Activated CD4-positive, alpha-beta T cell treated with anti-CD3 and anti-CD28 coated beads, Interleukin-2, amount 50 U/mL, for 48 hours (primary cell): ENCODE data around the gene CDH13.

ENCODE experiments used
- DNase-seq, 2 experiments: peaks; one replicate each; pipeline ENCODE4 v3.0.0-alpha.2; 2020

Gene CDH13

DNA sequence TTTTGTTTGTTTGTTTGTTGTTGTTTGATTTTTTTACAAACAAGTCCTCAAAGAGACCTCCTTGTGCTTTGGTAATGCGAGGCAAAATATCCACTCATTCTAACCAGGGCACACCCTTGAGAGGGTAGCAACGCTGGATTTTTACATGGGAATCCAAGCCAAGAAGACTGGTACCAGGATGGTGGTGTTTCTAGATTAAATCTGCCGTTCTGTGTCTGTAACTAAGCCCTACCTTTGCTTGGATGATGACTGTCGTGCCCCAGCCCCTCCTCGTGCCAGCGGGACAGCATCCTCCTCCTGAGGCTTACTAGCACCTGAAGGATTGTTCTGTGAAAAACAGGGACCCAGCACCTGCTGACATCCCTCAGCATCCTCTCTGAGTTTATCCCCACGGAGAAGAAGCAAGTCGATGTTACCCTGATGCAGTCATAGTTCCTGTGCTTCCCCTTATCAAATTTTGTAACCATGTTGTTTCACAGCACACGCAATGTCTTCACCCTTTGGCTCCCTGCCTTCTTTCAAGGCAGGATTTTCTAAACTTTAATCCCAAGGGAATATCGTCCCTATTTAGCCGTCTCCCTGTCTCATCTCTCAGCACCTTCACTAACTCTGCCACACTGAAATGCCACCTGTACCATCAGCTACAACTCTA is 1175.9 kb downstream of the CDH13 start:
- DNase-seq: no peak

DNA sequence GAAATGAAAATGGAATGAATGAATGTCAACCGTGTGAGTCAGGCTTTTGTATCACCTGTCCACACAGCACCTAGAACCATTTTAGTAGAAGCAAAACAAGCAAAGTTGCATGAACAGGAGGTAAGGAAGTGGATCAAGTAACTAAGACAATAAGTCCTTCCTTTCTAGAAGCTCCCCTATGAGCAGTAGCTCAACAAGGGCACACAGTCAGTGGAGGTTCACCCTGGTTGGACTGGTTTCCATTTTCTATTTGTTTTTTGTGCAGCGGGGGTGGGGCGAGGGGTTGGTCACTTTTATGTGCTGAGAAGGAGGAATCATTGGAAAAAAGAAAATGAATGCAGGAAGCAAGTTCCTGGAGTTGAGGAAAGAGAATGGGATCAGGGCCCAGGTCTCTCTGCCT is 1177.0 kb downstream of the CDH13 start:
- no peak for DNase-seq

DNA sequence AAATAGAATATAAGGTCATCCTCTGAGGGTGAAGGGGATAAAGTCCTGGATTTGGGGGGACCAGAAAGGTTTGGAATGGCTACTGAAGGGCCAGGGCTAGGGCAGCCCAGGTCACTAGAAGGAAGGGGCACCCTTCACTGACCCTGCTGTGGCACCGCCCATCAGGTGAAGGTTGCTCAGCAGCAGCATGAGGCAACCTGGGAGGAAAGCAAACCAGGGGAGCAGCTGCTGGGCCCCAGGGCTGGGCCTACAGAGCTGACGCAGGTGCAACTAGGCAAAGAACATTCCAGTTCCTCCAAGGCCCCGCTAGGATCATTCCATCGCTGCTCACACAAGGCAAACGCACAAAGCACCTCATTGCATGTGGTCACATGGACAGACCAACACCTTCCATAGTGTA is 1177.6 kb downstream of the CDH13 start:
- no peak for DNase-seq

DNA sequence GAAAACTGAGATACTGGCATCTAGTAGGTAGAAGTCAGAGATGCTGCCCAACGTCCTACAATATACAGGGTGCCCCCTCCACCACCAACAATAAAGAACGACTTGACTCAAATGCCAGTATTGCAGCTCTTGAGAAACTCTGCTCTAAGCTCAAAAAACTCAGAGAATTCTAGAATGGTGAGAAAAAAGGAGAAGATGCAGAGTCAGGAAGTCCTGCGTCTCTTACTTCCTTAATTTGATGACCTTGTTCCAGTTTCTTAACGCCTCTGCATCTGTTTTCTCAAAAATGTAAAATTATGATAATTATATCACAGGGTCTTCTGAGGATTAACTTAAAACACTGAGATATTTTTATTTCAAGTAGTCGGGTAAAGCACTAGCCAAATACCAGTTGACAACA is 1179.3 kb downstream of the CDH13 start:
- DNase-seq: no peak

DNA sequence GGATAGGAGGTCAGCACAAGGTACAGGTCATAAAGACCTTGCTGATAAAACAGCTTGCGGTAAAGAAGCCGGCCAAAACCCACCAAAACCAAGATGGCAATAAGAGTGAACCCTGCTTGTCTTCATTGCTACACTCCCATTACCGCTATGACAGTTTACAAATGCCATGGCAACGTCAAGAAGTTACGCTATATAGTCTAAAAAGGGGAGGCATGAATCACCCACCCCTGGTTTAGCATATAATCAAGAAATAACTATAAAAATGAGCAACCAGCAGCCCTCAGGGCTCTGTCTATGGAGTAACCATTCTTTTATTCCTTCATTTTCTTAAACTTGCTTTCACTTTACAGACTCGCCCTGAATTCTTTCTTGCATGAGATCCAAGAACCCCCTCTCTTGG is 1180.0 kb downstream of the CDH13 start:
- DNase-seq: no peak

DNA sequence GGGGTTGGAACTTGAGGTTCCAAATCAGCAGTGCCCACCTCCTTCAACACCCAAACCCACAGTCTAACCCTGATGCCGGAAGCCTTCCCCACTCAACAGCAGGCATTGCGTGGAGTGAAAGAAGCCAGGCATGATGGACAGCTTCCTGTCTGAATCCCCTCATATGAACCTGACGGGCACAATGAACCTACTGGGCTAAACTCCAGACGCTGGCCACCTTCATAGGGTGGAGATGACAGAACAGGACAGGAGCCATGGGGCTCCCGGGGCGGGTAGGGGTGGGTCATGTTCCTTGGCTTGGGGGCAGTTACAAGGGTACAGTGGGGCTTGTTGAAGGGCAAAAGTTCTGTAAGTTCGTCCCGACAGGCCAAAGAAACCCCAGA is 1180.5 kb downstream of the CDH13 start:
- DNase-seq: peak in 1 of 2 experiments; percentile 5

DNA sequence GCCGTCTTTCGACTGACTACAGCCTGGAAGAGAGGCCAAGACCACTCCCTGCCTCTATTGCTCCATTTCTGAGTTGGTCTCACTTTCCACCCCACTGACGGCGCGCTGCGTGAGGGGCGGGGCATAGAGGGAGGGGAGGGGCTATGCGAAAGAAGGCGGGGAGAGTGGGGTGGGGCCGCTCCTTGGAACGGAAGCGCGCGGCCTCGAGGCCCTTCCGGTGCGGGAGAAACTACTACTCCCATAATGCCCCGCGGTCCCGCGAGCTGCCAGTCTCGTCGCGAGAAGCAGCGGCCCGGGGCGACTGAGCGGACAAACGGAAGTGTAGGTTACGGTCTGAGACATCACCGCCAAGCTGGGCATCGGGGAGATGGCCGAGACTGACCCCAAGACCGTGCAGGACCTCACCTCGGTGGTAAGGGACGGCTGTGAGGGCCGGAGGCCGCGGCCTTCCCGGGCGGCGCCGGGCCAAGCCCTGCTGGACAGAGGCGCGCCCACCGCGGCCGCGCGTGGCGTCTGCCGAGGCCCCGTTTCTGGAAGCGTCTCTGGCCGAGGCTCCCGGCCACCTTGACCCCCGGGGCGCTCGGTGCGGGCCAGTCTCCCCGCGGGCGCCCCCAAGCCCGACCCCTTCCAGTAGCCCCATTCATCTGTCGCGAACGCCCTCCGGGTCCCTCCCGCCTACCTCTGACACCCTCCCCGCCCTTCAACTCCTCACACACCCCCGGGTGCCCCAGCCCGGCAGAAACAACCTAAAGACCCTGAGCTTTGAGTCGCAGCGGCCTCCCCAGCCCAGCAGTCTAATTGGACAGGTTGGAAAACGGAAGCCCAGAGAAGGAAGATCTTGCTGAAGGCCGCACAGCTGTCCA is 1181.2 kb downstream of the CDH13 start, which contains the start of gene HSBP1:
TSS of gene HSBP1 (plus strand) at position 269 of the 863 bp plus-strand sequence. CDS start at position 368, 99 bp downstream.
- peak; percentile 93 to 95 for DNase-seq

DNA sequence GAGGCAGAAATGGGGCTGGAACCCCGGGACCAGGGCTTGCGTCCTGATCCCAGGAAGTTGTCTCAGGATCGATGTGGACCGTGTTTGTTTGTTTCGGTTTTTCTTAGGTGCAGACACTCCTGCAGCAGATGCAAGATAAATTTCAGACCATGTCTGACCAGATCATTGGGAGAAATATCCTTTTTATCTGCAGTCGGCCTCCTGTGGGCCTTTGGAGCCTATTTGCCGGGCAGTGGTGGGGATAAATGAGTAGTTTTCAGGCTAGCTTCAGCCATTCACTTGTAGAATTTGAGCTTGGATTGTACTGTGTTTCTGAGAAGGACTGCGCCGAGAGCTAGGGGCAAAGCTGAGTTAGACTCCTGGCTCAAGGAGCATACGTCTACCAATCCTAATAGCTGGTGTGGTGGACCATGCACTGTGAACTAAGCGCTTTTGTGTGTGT is 1181.8 kb downstream of the CDH13 start:
- no peak for DNase-seq

DNA sequence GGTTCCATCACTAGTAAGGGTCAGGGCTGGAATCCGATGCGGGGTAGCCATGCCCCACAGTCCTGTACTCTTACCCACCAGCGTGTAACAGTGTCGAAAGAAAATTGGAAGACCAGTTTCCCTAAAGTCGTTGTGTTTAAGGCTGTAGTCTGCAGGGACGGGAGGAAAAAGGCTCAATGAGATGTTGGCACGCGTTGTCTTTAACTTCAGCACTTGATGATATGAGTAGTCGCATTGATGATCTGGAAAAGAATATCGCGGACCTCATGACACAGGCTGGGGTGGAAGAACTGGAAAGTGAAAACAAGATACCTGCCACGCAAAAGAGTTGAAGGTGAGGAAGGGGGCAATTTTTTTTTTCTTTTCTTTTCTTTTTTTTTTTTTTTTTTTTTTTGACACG is 1182.3 kb downstream of the CDH13 start:
- DNase-seq: no peak

DNA sequence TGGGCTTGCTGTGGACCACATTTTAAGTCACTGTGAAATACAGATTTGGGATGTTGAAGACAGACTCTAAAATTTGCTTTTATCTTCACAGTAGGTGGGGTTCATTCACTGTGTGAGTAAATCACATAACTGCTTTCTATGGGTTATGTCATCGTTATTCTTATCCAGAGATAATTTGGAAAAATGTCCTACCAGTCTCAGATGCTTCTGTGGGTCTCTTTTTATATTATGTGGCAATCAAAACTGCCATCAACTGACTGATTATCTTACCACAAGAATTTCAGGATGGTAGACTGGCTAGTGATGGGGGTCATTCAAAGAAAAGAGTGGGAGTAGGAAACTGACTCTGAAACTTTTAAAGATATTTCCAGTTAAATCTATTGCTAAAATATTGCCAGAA is 1184.1 kb downstream of the CDH13 start:
- DNase-seq: no peak

DNA sequence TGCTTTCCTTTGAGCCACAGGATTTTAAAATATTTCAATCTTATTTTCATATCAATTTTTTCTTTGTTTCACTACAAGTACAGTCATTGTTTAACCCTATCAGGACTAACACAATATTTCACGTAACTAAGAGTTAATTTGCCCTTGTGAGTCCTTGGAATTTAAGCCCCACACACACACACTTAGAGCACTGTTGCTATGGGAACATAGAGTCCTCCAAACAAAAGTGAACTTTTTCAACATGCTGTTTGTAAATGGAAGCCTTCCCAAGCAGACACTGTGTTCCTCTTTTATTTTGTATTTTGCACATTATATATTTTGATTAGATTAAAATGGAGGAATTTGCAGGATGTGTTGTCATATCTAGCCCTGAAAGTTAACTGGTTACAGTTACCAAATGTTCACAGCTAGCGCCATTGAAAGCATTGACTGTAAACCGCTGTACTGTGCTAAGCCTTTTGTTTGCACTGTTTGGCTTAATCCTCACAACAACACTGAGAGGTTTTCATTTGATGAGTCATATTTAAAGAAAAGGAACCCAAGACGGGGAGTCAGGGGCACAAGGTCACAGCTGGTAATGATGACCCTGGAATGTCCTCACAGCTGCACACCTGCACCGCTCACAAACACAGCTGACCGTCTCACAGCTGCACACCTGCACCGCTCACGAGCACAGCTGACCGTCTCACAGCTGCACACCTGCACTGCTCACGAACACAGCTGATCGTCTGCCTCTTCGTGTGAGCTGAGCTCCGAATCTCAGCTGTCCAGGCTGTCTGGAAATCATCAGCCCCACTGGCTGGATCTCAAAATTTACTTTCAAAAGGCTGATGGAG is 1187.3 kb downstream of the CDH13 start:
- DNase-seq: no peak

DNA sequence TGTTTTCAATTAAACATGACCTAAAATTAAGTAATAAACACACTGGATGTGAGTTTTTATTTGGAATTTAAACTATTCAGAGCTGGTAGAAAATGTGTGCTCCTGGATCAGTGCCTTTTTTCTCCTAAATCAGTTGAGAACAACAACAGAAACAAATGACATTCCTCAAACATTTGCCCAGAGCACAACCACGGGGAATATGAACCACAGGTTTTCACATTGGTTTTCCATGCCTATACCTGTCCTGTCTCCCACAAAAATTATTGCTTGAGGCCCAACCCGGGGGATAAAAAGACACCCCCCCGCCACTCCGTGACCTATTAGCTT is 1187.9 kb downstream of the CDH13 start:
- no peak for DNase-seq

DNA sequence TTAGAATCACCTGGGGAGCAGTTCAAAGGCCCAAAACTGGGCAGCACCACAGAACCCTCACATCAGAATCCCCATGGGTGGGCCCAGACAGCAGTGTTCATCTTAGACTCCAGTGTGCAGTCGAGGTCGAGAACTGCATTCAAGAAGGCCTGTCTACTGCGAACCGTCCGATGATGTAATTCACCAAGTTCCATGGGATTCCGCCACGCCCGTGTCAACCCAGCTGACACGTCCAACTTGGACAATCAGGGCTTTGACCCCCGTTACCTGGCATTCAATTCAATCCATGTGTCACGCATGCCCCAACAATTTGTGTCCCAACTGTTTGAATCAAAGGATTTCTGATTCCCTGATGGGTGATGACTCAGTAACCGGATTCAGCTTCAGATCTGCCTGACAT is 1190.3 kb downstream of the CDH13 start:
- DNase-seq: no peak

DNA sequence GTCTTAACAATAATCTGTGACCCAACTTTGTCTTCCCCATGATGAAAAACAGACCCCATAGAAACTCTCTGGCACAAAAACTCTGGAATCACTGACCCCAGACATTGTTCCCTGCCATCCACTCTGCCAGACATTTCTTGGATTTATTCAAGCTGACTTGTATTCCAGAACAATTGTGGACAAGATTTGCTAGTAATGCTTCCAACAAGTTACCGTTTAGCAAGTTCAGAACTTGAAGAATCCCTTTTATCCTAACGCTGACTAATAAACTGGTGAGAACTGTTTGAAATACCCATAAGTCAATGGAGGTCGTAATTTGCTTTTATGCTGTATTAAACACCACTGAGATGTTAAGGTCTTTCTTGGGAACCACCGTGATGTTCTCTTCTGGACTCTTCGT is 1191.5 kb downstream of the CDH13 start:
- DNase-seq: no peak

DNA sequence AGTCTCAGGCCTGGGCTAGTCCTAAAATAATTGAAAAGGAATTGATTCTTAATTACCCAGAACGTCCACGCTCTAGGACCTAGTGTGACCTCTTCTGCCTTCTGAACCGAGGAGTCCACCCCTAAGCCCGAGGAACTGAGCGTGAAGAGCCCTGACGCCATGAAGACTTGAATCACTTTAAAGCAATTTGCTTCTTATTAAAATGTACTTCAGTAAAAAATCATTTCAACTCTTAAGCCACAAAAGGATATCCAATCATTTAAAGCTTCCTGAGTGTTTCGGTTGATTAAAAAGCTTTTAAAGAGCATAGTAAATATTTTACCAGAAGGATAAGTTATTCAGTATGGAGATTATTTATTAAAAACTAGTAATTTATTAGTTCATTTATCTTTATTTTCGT is 1192.6 kb downstream of the CDH13 start:
- DNase-seq: no peak

DNA sequence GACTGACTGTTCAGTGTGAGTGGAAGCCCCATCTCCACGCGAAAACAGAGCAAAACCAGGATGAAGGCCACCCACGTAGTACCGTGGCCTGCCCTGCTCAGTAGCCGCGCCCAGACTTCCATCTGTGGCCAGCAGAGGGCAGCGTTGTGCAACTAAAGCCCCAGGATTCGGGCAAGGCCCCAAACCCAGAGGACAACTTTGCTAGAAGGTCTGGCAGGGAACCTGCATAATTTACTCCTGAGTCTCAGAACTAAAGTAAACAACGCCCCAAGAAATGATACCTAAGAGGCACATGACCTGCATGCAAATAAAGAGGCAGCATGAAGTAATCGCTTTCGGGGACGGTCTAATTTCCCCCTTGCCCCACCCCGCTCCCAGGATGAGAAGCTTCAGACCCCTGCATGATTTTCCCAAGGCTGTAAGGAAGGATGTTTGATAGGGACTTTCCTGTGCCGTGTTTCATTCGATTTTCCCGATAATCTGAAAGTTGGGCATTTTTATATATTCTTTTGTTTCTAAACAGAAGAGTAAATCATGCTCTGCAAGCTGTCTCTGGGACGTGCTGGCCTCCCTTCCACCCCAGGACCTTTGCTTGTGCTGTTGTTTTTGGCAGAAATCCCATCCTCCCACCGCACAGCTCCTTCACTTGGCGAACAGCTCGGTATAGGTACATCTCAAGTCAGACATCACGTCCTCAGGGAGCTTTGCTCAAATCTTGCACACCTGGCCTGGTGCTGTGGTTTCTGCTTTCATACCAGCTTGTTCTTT is 1199.6 kb downstream of the CDH13 start:
- DNase-seq: peak; percentile 87 to 88

DNA sequence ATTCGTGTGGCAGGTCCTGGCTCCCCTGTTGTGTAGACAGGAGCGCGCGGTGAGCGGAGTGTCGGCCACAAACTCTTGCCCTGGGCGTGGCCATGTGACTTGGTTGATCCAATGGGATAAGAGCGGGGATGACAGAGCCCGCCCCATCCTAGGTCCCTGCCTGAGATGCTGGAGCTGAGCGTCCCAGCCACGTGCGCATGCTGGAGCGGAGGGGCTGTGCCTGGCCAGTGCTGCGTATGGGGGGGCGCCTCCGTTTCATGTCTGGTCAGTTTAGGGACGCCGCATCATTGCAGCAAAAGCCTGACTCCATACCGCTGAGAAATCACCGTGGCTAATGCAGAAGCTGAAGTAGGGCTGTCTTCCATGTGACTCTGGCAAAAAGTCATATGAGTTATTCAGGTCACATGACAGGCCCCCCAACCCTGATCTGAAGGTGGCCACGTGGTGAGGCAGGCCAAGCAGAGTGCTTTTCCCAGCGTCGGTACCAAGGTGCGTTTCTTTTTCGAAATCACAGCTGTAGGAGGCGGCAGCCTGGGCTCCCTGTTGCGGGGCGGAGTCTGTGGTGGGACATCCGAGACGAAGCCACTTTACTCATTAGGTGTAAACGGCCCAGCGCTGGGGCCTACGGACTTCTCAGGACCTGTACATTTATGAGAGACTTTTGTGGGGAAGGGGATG is 1203.5 kb downstream of the CDH13 start:
- no peak for DNase-seq

DNA sequence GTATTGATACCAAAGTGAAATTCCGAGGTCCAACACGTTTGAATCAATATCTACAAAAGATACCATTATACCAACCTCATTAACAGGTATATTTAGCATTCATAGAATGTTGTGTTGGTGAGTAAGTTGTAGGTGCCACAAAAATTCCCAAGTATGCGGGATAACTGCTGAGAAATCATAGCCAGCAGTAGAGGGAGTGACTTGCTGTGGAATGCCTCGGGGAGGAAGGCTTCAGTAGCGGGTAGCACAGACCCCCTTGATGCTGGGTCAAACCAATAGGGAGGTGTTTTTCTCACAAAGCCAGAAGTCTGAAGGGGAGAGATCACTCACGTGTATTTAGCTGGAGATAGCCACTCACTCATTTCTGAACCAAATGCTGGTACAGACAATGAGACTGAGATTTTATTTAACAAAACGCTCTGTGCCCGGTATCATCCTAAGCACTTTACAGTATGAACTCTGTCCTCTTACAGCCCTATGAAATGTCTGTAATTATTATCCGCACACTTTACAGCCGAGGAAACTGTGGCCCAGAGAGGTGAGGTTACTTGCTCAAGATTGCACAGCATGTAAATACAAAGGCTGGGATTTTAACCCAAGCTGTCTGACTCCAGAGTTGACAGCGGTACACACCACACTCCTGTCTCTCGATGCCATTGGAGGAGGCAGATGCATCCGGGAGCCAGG is 1204.1 kb downstream of the CDH13 start:
- DNase-seq: no peak

DNA sequence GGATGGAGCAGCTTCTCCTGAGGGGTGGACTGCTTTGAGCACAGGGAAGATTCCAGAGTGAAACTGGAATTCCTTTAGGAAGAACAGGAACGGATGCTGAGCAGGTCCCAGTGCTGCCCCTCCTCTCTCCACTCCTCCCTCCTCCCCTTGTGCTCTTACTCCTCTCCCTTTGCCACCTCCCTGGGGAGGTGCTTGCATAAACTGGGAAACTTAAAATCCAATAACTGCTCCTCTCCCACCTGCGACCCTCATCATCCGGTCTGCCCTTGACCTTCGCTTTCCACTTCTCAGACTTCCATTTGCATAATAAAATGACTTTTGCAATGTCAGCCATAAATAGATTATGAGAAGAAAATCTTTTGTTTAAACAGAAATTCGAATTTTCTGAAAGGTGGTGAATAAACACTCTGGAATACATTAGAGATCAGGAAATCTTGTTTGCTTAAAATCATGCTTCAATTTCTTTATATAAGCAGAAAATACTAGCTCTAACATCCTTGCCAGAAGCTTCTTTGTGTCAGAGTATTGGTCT is 1204.8 kb downstream of the CDH13 start:
- no peak for DNase-seq

DNA sequence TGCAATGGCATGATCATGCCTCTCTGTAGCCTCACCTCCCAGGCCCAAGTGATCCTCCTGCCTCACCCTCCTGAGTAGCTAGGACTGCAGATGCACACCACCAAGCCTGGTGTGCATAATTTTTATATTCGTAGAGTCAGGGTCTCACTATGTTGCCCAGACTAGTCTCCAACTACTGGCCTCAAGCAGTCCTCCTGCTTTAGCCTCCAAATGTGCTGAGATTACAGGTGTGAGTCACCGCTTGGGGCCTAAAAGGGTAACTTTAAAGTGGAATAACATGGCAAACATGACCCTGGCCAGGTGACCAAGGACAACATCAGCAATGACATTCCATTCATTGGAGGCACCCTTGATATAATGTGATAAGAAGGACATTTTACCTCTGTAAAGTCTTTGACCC is 1207.2 kb downstream of the CDH13 start:
- no peak for DNase-seq
